Measurements from ENCODE around the gene POC1A. TPM values are rescaled to one million over a fixed set of nuclear protein-coding genes. Genes with fewer than 3 reads are reported as not detected.

The POC1A gene
- total RNA-seq, 1 experiment from 2014 or later, result 16.1 TPM

- CTCF ChIA-PET, result no interaction called here
These were observed 32.4 kb downstream of the POC1A start for GRCh38 chr3:52121813-52122212.

GRCh38 chr3:52121464-52121805 is 32.8 kb downstream of the POC1A start:
- H3K27me3 ChIP-seq (replicated peaks; ENCODE audit: insufficient read depth, low read depth, low read length, poor library complexity), result no peaks in the 10 kb centered on the region
- peaks cover 2% of the 10 kb centered on the region for H3K36me3 ChIP-seq (ENCODE audit: insufficient read depth, low read length, poor library complexity, severe bottlenecking)
- DNase-seq (ENCODE audit: low spot score), result no peak
- H3K9me3 ChIP-seq (ENCODE audit: low read depth, low read length, poor library complexity, severe bottlenecking), result no peaks in the 10 kb centered on the region
- ChIA-PET CTCF (no interaction called here), POLR2A (ENCODE audit: low non-redundant PET) (no interaction called here)
- intact Hi-C loops (cut with micrococcal nuclease; ENCODE audit: unreplicated experiment), result no loop called here
- TF ChIP-seq EZH2 (IDR thresholded peaks at IDR 0.05; ENCODE audit: borderline replicate concordance, low read depth, low read length, poor library complexity, severe bottlenecking), result no peak
- TF ChIP-seq CTCF (conservative IDR thresholded peaks at IDR 0.05; ENCODE audit: low read depth, low read length), result no peak
- no TSS peak for BruUV-seq (replicated peaks)
- no peaks in the 10 kb centered on the region for H3K4me1 ChIP-seq (ENCODE audit: insufficient read depth, low read length, poor library complexity, severe bottlenecking)
- H3K4me3 ChIP-seq (ENCODE audit: low read depth, low read length, poor library complexity, severe bottlenecking), result no peak overlapping the region
- H3K27ac ChIP-seq (ENCODE audit: low read depth, low read length, poor library complexity, severe bottlenecking), result no peak overlapping the region

More at GRCh38 chr3:52121813-52122212, 32.4 kb downstream of the POC1A start:
- intact Hi-C loops (cut with micrococcal nuclease; ENCODE audit: unreplicated experiment), result no loop called here
- Histone ChIP-seq H3K9me3 (ENCODE audit: low read depth, low read length, poor library complexity, severe bottlenecking) (no peaks in the 10 kb centered on the region), H3K27me3 (replicated peaks; ENCODE audit: insufficient read depth, low read depth, low read length, poor library complexity) (no peaks in the 10 kb centered on the region), H3K4me3 (ENCODE audit: low read depth, low read length, poor library complexity, severe bottlenecking) (no peak overlapping the region), H3K36me3 (ENCODE audit: insufficient read depth, low read length, poor library complexity, severe bottlenecking) (peaks cover 2% of the 10 kb centered on the region), H3K27ac (ENCODE audit: low read depth, low read length, poor library complexity, severe bottlenecking) (no peak overlapping the region), H3K4me1 (ENCODE audit: insufficient read depth, low read length, poor library complexity, severe bottlenecking) (no peaks in the 10 kb centered on the region)
- BruUV-seq (replicated peaks), result no TSS peak
- DNase-seq (ENCODE audit: low spot score), result no peak
- POLR2A ChIA-PET (ENCODE audit: low non-redundant PET), result no interaction called here
- no peak for TF ChIP-seq EZH2 (IDR thresholded peaks at IDR 0.05; ENCODE audit: borderline replicate concordance, low read depth, low read length, poor library complexity, severe bottlenecking)
- no peak for TF ChIP-seq CTCF (conservative IDR thresholded peaks at IDR 0.05; ENCODE audit: low read depth, low read length)

GRCh38 chr3:52120556-52121463 is 33.4 kb downstream of the POC1A start:
- no peaks in the 10 kb centered on the region for H3K4me1 ChIP-seq (ENCODE audit: insufficient read depth, low read length, poor library complexity, severe bottlenecking)
- H3K36me3 ChIP-seq (ENCODE audit: insufficient read depth, low read length, poor library complexity, severe bottlenecking), result peaks cover 2% of the 10 kb centered on the region
- no TSS peak for BruUV-seq (replicated peaks)
- intact Hi-C loops (cut with micrococcal nuclease; ENCODE audit: unreplicated experiment), result no loop called here
- H3K27me3 ChIP-seq (replicated peaks; ENCODE audit: insufficient read depth, low read depth, low read length, poor library complexity), result no peaks in the 10 kb centered on the region
- ChIA-PET CTCF (no interaction called here), POLR2A (ENCODE audit: low non-redundant PET) (no interaction called here)
- no peak for DNase-seq (ENCODE audit: low spot score)
- no peak overlapping the region for H3K4me3 ChIP-seq (ENCODE audit: low read depth, low read length, poor library complexity, severe bottlenecking)
- no peaks in the 10 kb centered on the region for H3K9me3 ChIP-seq (ENCODE audit: low read depth, low read length, poor library complexity, severe bottlenecking)
- TF ChIP-seq CTCF (conservative IDR thresholded peaks at IDR 0.05; ENCODE audit: low read depth, low read length), result no peak
- TF ChIP-seq EZH2 (IDR thresholded peaks at IDR 0.05; ENCODE audit: borderline replicate concordance, low read depth, low read length, poor library complexity, severe bottlenecking), result no peak
- no peak overlapping the region for H3K27ac ChIP-seq (ENCODE audit: low read depth, low read length, poor library complexity, severe bottlenecking)

Data from A673 (cell line).